IMR-90 (cell line): Measurements from ENCODE around the gene DLG3. TPM values are rescaled to one million over a fixed set of nuclear protein-coding genes. Genes with fewer than 3 reads are reported as not detected.
A peak's percentile ranks its signal among the peaks of the same experiment; 100 is the strongest.

Experiments used
- ATAC-seq: fragments of 200-7000 bp; cut with Tn5 transposase; 2 replicates; pipeline ENCODE4 v1.9.1; 2020; ENCODE audit warnings: low read depth, mild to moderate bottlenecking, moderate library complexity
- BruUV-seq: library from RNA; stranded (reverse); fragments of 400-500 nt; replicated peaks from 2 replicates; lab custom pipeline; 2021; lab: Mats Ljungman, UMichigan
- CTCF ChIA-PET: fragments of 300-600 bp; formaldehyde crosslinking; extraction: SDS; loops from one replicate; lab custom pipeline; 2021; ENCODE audit warnings: antibody characterized with exemption; lab: Yijun Ruan, JAX
- POLR2A ChIA-PET: fragments of 300-600 bp; sonication (Branson Sonifier 250); formaldehyde crosslinking; loops from one replicate; lab custom pipeline; 2022; ENCODE audit warnings: antibody characterized with exemption; ENCODE audit not compliant: unreplicated experiment; lab: Charles Lee
- DNase-seq: peaks from one replicate; pipeline ENCODE4 v3.0.0; 2013
- H2AFZ ChIP-seq: replicated peaks from 2 replicates; pipeline ENCODE3; 2013; ENCODE audit warnings: low read length, mild to moderate bottlenecking; ENCODE audit not compliant: poor library complexity
- H2AK5ac ChIP-seq: 2 replicates; pipeline ENCODE4 v1.6.1; 2013; ENCODE audit warnings: low read depth, low read length, inconsistent platforms
- H2AK9ac ChIP-seq: replicated peaks from 2 replicates; pipeline ENCODE3; 2013; ENCODE audit warnings: mild to moderate bottlenecking, low read depth, low read length, moderate library complexity; ENCODE audit not compliant: poor library complexity
- H2BK120ac ChIP-seq: 2 replicates; pipeline ENCODE4 v1.6.1; 2013; ENCODE audit warnings: low read depth, low read length, inconsistent platforms
- H2BK15ac ChIP-seq: 3 replicates; pipeline ENCODE4 v1.6.1; 2013; ENCODE audit warnings: low read depth, low read length, inconsistent platforms
- H2BK20ac ChIP-seq: 2 replicates; pipeline ENCODE4 v1.6.1; 2013; ENCODE audit warnings: low read depth, mild to moderate bottlenecking, inconsistent platforms, low read length, moderate library complexity
- H2BK5ac ChIP-seq: 2 replicates; pipeline ENCODE4 v1.6.1; 2013; ENCODE audit warnings: mild to moderate bottlenecking, low read depth, low read length, inconsistent platforms; ENCODE audit not compliant: poor library complexity, severe bottlenecking
- H3K14ac ChIP-seq: replicated peaks from 2 replicates; pipeline ENCODE4 v1.6.1; 2013; ENCODE audit warnings: low read depth, low read length, inconsistent platforms
- H3K18ac ChIP-seq: 2 replicates; pipeline ENCODE4 v1.6.1; 2013; ENCODE audit warnings: low read depth, low read length, control low read depth
- H3K23ac ChIP-seq: 2 replicates; pipeline ENCODE4 v1.6.1; 2013; ENCODE audit warnings: low read depth, low read length, inconsistent platforms
- H3K27ac ChIP-seq: 2 replicates; pipeline ENCODE4 v1.5.1; 2013; ENCODE audit warnings: mild to moderate bottlenecking, control low read depth, low read length; ENCODE audit not compliant: insufficient read depth
- H3K27me3 ChIP-seq: 2 replicates; pipeline ENCODE4 v1.6.1; 2013; ENCODE audit warnings: low read length; ENCODE audit not compliant: control insufficient read depth, insufficient read depth
- H3K36me3 ChIP-seq: 2 replicates; pipeline ENCODE4 v1.6.1; 2013; ENCODE audit warnings: low read length, mixed read lengths; ENCODE audit not compliant: control insufficient read depth, insufficient read depth
- H3K4ac ChIP-seq: 2 replicates; pipeline ENCODE4 v1.6.1; 2013; ENCODE audit warnings: low read depth, low read length, inconsistent platforms
- H3K4me1 ChIP-seq: 2 replicates; pipeline ENCODE4 v1.6.1; 2013; ENCODE audit warnings: low read length, mixed read lengths; ENCODE audit not compliant: control insufficient read depth, insufficient read depth
- H3K4me2 ChIP-seq: 2 replicates; pipeline ENCODE4 v1.6.1; 2013; ENCODE audit warnings: low read depth, mild to moderate bottlenecking, control low read depth, low read length, moderate library complexity
- H3K4me3 ChIP-seq: 2 replicates; pipeline ENCODE4 v1.5.1; 2013; ENCODE audit warnings: low read depth, mild to moderate bottlenecking, control low read depth, low read length, moderate library complexity; ENCODE audit not compliant: insufficient read depth
- H3K56ac ChIP-seq: 2 replicates; pipeline ENCODE4 v1.6.1; 2013; ENCODE audit warnings: low read length, inconsistent platforms; ENCODE audit not compliant: insufficient read depth; ENCODE audit errors: extremely low read depth
- H3K79me1 ChIP-seq, 2 experiments: 2 replicates each; pipeline ENCODE4 v1.6.1; 2013; ENCODE audit warnings: low read length in 2 of 2, inconsistent platforms in 1 of 2, low read depth in 1 of 2
- H3K9ac ChIP-seq: 2 replicates; pipeline ENCODE4 v1.6.1; 2013; ENCODE audit warnings: low read depth, low read length, control low read depth
- H3K9me1 ChIP-seq: 2 replicates; pipeline ENCODE4 v1.6.1; 2013; ENCODE audit warnings: low read length, inconsistent platforms; ENCODE audit not compliant: insufficient read depth
- H3K9me3 ChIP-seq: 2 replicates; pipeline ENCODE4 v1.6.1; 2013; ENCODE audit warnings: low read length; ENCODE audit not compliant: control insufficient read depth, insufficient read depth
- H4K20me1 ChIP-seq: 2 replicates; pipeline ENCODE4 v1.6.1; 2013; ENCODE audit warnings: low read length, inconsistent platforms; ENCODE audit not compliant: insufficient read depth
- H4K5ac ChIP-seq: 2 replicates; pipeline ENCODE4 v1.6.1; 2013; ENCODE audit warnings: mild to moderate bottlenecking, low read depth, low read length, control low read depth
- H4K8ac ChIP-seq, 2 experiments: 2 replicates each; pipeline ENCODE4 v1.6.1; 2013; ENCODE audit warnings: low read depth in 2 of 2, low read length in 2 of 2, control low read depth in 1 of 2, inconsistent platforms in 1 of 2
- H4K91ac ChIP-seq: 2 replicates; pipeline ENCODE4 v1.6.1; 2013; ENCODE audit warnings: low read depth, low read length, inconsistent platforms; ENCODE audit not compliant: insufficient read depth
- MAZ ChIP-seq: IDR thresholded peaks from 2 replicates; pipeline ENCODE4 v1.6.1; 2012; ENCODE audit warnings: low read depth, mild to moderate bottlenecking, low read length, improper control_type of control experiment, moderate library complexity, borderline replicate concordance
- NFE2L2 ChIP-seq: fragments of 150-350 bp; IDR thresholded peaks from 2 replicates; pipeline ENCODE4 v1.6.1; 2016; ENCODE audit warnings: low read depth, mild to moderate bottlenecking, low read length
- WGBS, 2 experiments: methylation state at CpG; one replicate each; pipeline versions ENCODE4 v1.1.5 to v1.1.7; 2013; ENCODE audit warnings: missing lambda C conversion rate in 2 of 2; ENCODE audit not compliant: insufficient read length in 1 of 2; ENCODE audit errors: extremely low coverage in 2 of 2; 5-methylcytosine and 5-hydroxymethylcytosine counted together
- dilution Hi-C: fragments of 300-500 bp; cut with HindIII; formaldehyde crosslinking; loops from one replicate; pipeline ENCODE4 v1.14.3; 2018; ENCODE audit warnings: low sequenced_read_pairs; ENCODE audit not compliant: unreplicated experiment
- in situ Hi-C: fragments of 300-500 bp; cut with MboI; formaldehyde crosslinking; loops from 3 replicates; pipeline ENCODE4 v1.14.3; 2019; ENCODE audit warnings: low sequenced_read_pairs, inconsistent platforms, mixed read lengths
- intact Hi-C: fragments of 100-400 bp; cut with micrococcal nuclease; formaldehyde crosslinking; loops from 2 replicates; pipeline ENCODE4 v1.10.0; 2022
- polyA plus RNA-seq, 3 experiments: library from polyadenylated mRNA; depleted of rRNA; stranded (reverse); fragments of >200 nt; gene quantifications; 2 replicates each; pipeline ENCODE4 v1.2.3, GENCODE V29; 2012; ENCODE audit warnings: low replicate concordance in 1 of 3
- total RNA-seq: library from RNA; depleted of rRNA; stranded (reverse); fragments of >200 nt; gene quantifications from 2 replicates; pipeline ENCODE4 v1.2.3, GENCODE V29; 2012
- TF ChIP-seq, protein P1 (sequence below): fragments of 150-350 bp; IDR thresholded peaks from 2 replicates; pipeline ENCODE4 v1.6.1; 2016; ENCODE audit warnings: low read depth, mild to moderate bottlenecking, low read length, moderate library complexity, borderline replicate concordance

The DLG3 gene
- total and polyA plus RNA-seq, 2 of the 4 experiments (the other 2 are of a cell fraction) = 11.0 to 27.1 TPM

GRCh38 chrX:70477734-70478075 is 33.1 kb downstream of the DLG3 start:
- intact Hi-C loops (loop anchor here (1.0 kb wide), 1 partner anchor 22 kb away; no protein-coding TSS in a partner anchor), dilution Hi-C loops (no loop called here), in situ Hi-C loops (no loop called here)
- H3K4ac ChIP-seq = peak overlapping the region; percentile 91
- no peak for ATAC-seq
- H4K5ac ChIP-seq = 0 out of 2 replicates have a peak overlapping the region, but pooled peaks have one; percentile 22
- peak overlapping the region; percentile 77; the same call in 1 of the 2 replicates for H3K27ac ChIP-seq
- peak overlapping the region; percentile 88 for H3K4me2 ChIP-seq
- H3K9me1 ChIP-seq = peaks cover 12% of the 10 kb centered on the region
- H3K56ac ChIP-seq = peak overlapping the region; percentile 25; the same call in 1 of the 2 replicates
- peak overlapping the region; percentile 42; the same call in 2 of the 3 replicates for H2BK15ac ChIP-seq
- H2AK9ac ChIP-seq = peak overlapping the region; percentile 23
- H4K8ac ChIP-seq = peak overlapping the region; percentile 8 to 56; a peak in 1 of 4 replicates
- peaks cover 0 to 39% of the 10 kb centered on the region in 2 experiments for H3K79me1 ChIP-seq
- no peak overlapping the region for H3K9ac ChIP-seq
- H3K4me1 ChIP-seq = peaks cover 22% of the 10 kb centered on the region
- no peak overlapping the region for H2AFZ ChIP-seq
- CTCF ChIA-PET = no interaction called here
- H3K18ac ChIP-seq = peak overlapping the region; percentile 11; the same call in 1 of the 2 replicates
- H2BK5ac ChIP-seq = peak overlapping the region; percentile 74
- no peaks in the 10 kb centered on the region; the same call in 1 of the 2 replicates for H3K27me3 ChIP-seq
- POLR2A ChIA-PET = no interaction called here
- no peaks in the 10 kb centered on the region for H3K9me3 ChIP-seq
- H3K36me3 ChIP-seq = peaks cover 3% of the 10 kb centered on the region
- no peaks in the 10 kb centered on the region for H4K20me1 ChIP-seq
- H4K91ac ChIP-seq = no peak overlapping the region
- H3K23ac ChIP-seq = 0 out of 2 replicates have a peak overlapping the region, but pooled peaks have one; percentile 45
- H3K4me3 ChIP-seq = no peak overlapping the region
- H3K14ac ChIP-seq = no peak overlapping the region
- no TSS peak for BruUV-seq
- H2BK120ac ChIP-seq = peak overlapping the region; percentile 92
- TF ChIP-seq, protein P1, sequence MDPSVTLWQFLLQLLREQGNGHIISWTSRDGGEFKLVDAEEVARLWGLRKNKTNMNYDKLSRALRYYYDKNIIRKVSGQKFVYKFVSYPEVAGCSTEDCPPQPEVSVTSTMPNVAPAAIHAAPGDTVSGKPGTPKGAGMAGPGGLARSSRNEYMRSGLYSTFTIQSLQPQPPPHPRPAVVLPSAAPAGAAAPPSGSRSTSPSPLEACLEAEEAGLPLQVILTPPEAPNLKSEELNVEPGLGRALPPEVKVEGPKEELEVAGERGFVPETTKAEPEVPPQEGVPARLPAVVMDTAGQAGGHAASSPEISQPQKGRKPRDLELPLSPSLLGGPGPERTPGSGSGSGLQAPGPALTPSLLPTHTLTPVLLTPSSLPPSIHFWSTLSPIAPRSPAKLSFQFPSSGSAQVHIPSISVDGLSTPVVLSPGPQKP = no peak
- TF ChIP-seq NFE2L2 = no peak
- TF ChIP-seq MAZ = no peak
- DNase-seq = no peak
- peak overlapping the region; percentile 55 for H2BK20ac ChIP-seq
- WGBS, 2 experiments = no CpG with 5 or more reads among the region's 4 CpGs
- H2AK5ac ChIP-seq = peak overlapping the region; percentile 43; the same call in 1 of the 2 replicates
